Brain microvascular endothelial cell (primary cell): ENCODE data around the gene MACROD2.

Experiments used
- DNase-seq: peaks from one replicate; pipeline ENCODE4 v3.0.0-alpha.2; 2020
- H3K27ac ChIP-seq: fragments of 250-450 bp; sonication (Bioruptor Pico); 2 replicates; pipeline ENCODE4 v1.5.1; 2020; ENCODE audit warnings: mild to moderate bottlenecking, moderate library complexity
- H3K27me3 ChIP-seq: fragments of 250-450 bp; sonication (Bioruptor Pico); replicated peaks from 2 replicates; pipeline ENCODE4 v1.5.1; 2020; ENCODE audit warnings: mild to moderate bottlenecking
- H3K36me3 ChIP-seq: fragments of 250-450 bp; sonication (Bioruptor Pico); replicated peaks from 2 replicates; pipeline ENCODE4 v1.5.1; 2020; ENCODE audit warnings: mild to moderate bottlenecking
- H3K4me3 ChIP-seq: 2 replicates; pipeline ENCODE4 v1.5.1; 2011; ENCODE audit warnings: low read depth, mild to moderate bottlenecking, control low read depth, low read length, moderate library complexity
- CTCF ChIP-seq: IDR thresholded peaks from 2 replicates; pipeline ENCODE4 v1.5.1; 2011; ENCODE audit warnings: low read depth, mild to moderate bottlenecking, moderate library complexity, low read length, control low read depth, inconsistent platforms; ENCODE audit errors: missing control alignments
- in situ Hi-C: cut with HindIII; loops from 2 replicates; pipeline ENCODE4 v1.10.0; 2017; ENCODE audit warnings: low sequenced_read_pairs, low pct_ligation_motif_present

MACROD2 gene

DNA sequence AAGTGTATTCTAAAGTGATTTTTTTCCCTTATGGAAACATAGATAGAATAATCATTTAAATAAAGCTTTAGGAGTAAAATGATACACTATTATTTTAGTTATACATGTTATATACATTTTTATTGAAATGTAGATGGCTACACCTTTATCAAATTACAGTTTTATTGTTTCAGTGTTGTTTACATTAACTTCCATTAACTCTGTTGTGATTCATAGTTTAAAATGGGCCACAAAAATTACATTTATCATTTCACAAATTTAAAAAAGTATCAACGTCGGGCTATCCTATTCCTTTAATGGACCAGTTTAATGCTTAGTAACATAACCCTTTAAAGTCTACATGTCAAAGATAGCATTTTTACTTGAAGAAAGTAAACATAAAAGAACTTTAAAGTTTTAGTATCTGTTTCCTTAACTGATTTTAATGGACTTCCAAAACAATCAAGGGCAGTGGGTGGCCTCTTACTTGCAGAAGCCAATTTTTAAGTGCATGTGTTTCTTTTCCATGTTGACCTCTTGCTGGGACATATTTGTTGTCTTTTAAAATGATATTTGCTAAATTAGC lies 389.9 kb downstream of the MACROD2 start:
- Histone ChIP-seq H3K27ac (no peak overlapping the region), H3K27me3 (no peaks in the 10 kb centered on the region), H3K36me3 (no peaks in the 10 kb centered on the region), H3K4me3 (no peak overlapping the region)
- DNase-seq = no peak
- in situ Hi-C loops = no loop called here
- no peak for TF ChIP-seq CTCF

GRCh38 chr20:14386726-14387125 lies 391.4 kb downstream of the MACROD2 start:
- no peaks in the 10 kb centered on the region for H3K36me3 ChIP-seq
- H3K27me3 ChIP-seq = no peaks in the 10 kb centered on the region
- in situ Hi-C loops = no loop called here
- no peak for DNase-seq
- H3K4me3 ChIP-seq = no peak overlapping the region
- no peak overlapping the region for H3K27ac ChIP-seq
- no peak for TF ChIP-seq CTCF

DNA sequence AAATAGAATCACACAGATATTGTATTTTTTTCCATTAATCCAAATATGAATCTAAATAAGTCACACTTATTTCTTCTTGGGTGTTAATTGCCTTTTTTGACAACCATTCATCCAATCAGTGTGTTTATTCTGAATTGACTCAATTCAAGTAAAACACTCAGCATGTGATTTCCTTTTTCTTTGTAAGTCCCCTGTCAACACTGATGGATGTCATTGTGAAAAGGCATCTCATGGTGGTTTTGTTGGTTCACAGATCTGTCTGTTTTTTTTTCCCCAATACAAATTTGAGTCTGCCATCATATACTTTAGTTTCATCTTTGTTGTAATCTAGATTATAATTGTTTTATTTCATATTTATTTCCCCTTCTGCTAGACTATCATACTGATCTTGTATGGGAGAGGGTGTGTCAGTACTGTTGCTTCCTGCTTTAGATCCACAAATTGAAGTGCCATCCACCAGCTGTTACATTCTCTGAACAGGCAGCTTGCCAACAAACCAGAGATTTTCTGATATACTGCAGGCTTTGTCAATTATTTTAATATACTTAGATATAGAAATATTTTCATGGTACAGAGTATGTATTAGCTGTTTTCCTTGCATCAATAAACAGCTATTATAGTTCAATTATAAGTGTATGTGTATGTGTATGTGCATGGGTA lies 406.3 kb downstream of the MACROD2 start:
- Histone ChIP-seq H3K27me3 (no peaks in the 10 kb centered on the region), H3K36me3 (no peaks in the 10 kb centered on the region), H3K27ac (no peak overlapping the region), H3K4me3 (no peak overlapping the region)
- in situ Hi-C loops = no loop called here
- TF ChIP-seq CTCF = no peak
- DNase-seq = no peak

- in situ Hi-C loops = no loop called here
- TF ChIP-seq CTCF = no peak
- no peak overlapping the region for H3K27ac ChIP-seq
- H3K4me3 ChIP-seq = no peak overlapping the region
- DNase-seq = no peak
- H3K36me3 ChIP-seq = no peaks in the 10 kb centered on the region
- H3K27me3 ChIP-seq = no peaks in the 10 kb centered on the region
Observed at GRCh38 chr20:14404515-14404914, 409.2 kb downstream of the MACROD2 start.

- Histone ChIP-seq H3K27me3 (no peaks in the 10 kb centered on the region), H3K36me3 (no peaks in the 10 kb centered on the region), H3K27ac (no peak overlapping the region), H3K4me3 (no peak overlapping the region)
- in situ Hi-C loops = no loop called here
- DNase-seq = peak; percentile 50
- TF ChIP-seq CTCF = no peak
Observed at GRCh38 chr20:14406495-14406894, 411.2 kb downstream of the MACROD2 start.

DNA sequence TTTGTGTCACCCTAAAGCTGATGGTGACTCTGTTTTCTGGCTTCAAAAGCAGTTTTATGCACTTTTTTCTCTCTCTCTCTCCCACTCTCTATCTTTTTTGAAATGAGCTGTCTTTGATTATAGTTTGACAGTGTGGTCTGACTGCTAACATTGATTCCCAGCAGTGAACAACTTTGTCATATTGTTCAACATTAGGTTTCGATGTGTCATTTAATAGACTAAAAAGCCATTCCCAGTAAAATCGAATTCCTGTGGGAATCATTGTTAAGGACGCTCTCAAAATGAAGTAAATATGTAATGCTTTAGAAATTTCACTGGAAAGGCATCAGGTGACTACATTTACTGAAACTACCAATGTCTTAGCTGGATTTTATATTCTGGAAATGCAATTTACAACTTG lies 412.0 kb downstream of the MACROD2 start:
- no peak for TF ChIP-seq CTCF
- Histone ChIP-seq H3K4me3 (no peak overlapping the region), H3K27me3 (no peaks in the 10 kb centered on the region), H3K27ac (no peak overlapping the region), H3K36me3 (no peaks in the 10 kb centered on the region)
- no peak for DNase-seq
- in situ Hi-C loops = no loop called here
